ENCODE results near the gene DCAKD. TPM values are rescaled to one million over a fixed set of nuclear protein-coding genes. Genes with fewer than 3 reads are reported as not detected.
A peak's percentile ranks its signal among the peaks of the same experiment; 100 is the strongest.

The DCAKD gene
- total and polyA plus RNA-seq, 10 of the 15 experiments (the other 5 are each of a cell fraction or from before 2014, with no cell fraction given): 11.6 to 62.7 (median 38.3) TPM

DNA sequence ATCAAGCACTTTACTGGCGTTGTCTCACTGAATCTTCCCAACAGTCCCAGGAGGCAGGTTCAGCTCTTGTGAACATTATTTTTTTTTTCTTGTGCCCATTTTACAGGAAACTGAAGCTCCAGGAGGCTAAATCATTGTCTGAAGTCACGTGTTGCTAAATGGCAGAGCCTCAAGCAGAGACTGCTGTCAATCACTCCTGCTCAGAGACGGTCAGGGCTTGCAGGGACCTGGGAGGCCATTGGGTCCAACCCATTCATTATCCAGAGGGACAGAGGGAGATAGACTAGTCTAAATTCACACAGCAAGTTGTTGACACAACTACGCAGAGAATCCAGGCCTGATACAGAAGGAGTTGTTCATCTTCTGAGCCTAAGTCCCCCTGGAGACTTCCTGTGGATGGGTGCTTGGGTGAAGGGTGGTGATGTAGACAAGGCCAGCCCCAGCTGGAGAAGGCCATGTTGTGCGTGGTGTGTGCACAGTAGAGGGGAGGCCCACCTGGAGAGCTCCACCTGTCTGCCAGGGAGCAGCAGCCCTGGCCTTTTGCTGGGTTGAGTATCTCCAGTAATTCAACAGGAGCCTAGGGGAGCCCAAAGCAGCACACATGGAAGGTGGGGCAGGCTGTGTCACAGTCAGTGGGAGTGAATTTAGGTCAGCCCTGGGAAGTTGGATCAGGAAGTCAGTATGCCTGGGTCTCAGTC lies 59.0 kb downstream of the DCAKD start:
- SMC1A ChIA-PET (ENCODE audit: uncharacterized antibody, unreplicated experiment): interaction anchor here (0.6 to 1.3 kb wide), 2 partner anchors 21 to 135 kb away, joined by 3 to 4 read pairs; no protein-coding TSS in a partner anchor
- RAD21 ChIA-PET (ENCODE audit: unreplicated experiment): interaction anchor here (1.3 kb wide), 1 partner anchor 107 kb away, joined by 4 read pairs; no protein-coding TSS in a partner anchor
- no peak for DNase-seq (ENCODE audit: low read depth, low spot score)

DNA sequence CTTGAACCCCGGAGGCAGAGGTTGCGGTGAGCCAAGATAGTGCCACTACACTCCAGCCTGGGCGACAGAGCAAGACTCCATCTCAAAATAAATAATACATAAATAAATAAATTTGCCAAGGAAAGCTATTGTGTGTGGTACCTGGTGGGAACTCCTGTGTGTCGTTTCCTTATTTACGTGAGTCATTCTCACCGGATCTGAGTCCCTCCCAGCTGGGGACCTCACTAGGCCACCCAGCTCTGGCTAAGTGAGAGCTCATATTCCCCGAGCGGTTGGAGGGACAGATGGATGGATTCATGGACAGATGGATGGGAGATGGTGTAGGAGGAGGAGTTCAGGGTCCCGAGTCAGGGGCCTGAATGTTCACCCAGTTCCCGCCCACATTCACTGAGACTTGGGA lies 60.4 kb downstream of the DCAKD start:
- Histone ChIP-seq H3K9ac (ENCODE audit: control insufficient read depth, insufficient read depth, low read length) (no peak overlapping the region), H3K79me2 (ENCODE audit: control insufficient read depth, insufficient read depth, low read length) (no peaks in the 10 kb centered on the region), H3K4me2 (ENCODE audit: control insufficient read depth, insufficient read depth) (no peak overlapping the region), H3K4me1 (ENCODE audit: control insufficient read depth, insufficient read depth, low read length) (peaks cover 17% of the 10 kb centered on the region), H2AFZ (ENCODE audit: control insufficient read depth, low read depth, low read length) (no peak overlapping the region), H3K27ac (ENCODE audit: control insufficient read depth, insufficient read depth) (no peak overlapping the region), H4K20me1 (ENCODE audit: control insufficient read depth, insufficient read depth) (no peaks in the 10 kb centered on the region), H3K9me3 (replicated peaks; ENCODE audit: control insufficient read depth, insufficient read depth, low read length) (no peaks in the 10 kb centered on the region), H3K4me3 (no peak overlapping the region), H3K27me3 (replicated peaks in 1 of 2; ENCODE audit: control insufficient read depth in 2 of 2, insufficient read depth in 2 of 2, low read length in 1 of 2) (peaks cover 0 to 2% of the 10 kb centered on the region in 2 experiments; a peak in 1 of 4 replicates), H3K36me3 (ENCODE audit: control insufficient read depth in 2 of 2, insufficient read depth in 2 of 2, low read length in 1 of 2) (no peaks in the 10 kb centered on the region)
- intact Hi-C loops (cut with micrococcal nuclease; ENCODE audit: unreplicated experiment) (no loop called here), in situ Hi-C loops (cut with MboI) (no loop called here)
- FAIRE-seq: no peak
- POLR2A ChIA-PET: interaction anchor here (0.5 kb wide), 1 partner anchor 104 kb away, joined by 3 read pairs; no protein-coding TSS in a partner anchor
- RAD21 ChIA-PET (ENCODE audit: unreplicated experiment): interaction anchor here (1.3 to 1.4 kb wide), 2 partner anchors 11 to 108 kb away, joined by 3 to 4 read pairs; no protein-coding TSS in a partner anchor
- no peak for DNase-seq (ENCODE audit: low read depth, low spot score)
- ATAC-seq: no peak
- no TSS peak for BruUV-seq (replicated peaks)
- WGBS (ENCODE audit: insufficient coverage, insufficient replicate concordance, low lambda C conversion rate, missing lambda C conversion rate): 61% methylated on average over 10 of the region's 10 CpGs
- CTCF ChIA-PET: interaction anchor here (0.6 to 1.4 kb wide), 2 partner anchors 70 to 188 kb away, joined by 4 to 8 read pairs; no protein-coding TSS in a partner anchor
- SMC1A ChIA-PET (ENCODE audit: uncharacterized antibody, unreplicated experiment): no interaction called here
- TF ChIP-seq KLF5 (IDR thresholded peaks at IDR 0.05; ENCODE audit: partially characterized antibody) (no peak), NBN (IDR thresholded peaks at IDR 0.05) (no peak), NR2C2 (IDR thresholded peaks at IDR 0.05; ENCODE audit: borderline replicate concordance, control insufficient read depth, insufficient read length, low read depth) (no peak), FOXK2 (IDR thresholded peaks at IDR 0.05) (no peak), PML (IDR thresholded peaks at IDR 0.05; ENCODE audit: low read length) (no peak), RFX5 (IDR thresholded peaks at IDR 0.05; ENCODE audit: low read depth, low read length) (no peak), JUNB (IDR thresholded peaks at IDR 0.05) (no peak)
- TF ChIP-seq, protein P1, sequence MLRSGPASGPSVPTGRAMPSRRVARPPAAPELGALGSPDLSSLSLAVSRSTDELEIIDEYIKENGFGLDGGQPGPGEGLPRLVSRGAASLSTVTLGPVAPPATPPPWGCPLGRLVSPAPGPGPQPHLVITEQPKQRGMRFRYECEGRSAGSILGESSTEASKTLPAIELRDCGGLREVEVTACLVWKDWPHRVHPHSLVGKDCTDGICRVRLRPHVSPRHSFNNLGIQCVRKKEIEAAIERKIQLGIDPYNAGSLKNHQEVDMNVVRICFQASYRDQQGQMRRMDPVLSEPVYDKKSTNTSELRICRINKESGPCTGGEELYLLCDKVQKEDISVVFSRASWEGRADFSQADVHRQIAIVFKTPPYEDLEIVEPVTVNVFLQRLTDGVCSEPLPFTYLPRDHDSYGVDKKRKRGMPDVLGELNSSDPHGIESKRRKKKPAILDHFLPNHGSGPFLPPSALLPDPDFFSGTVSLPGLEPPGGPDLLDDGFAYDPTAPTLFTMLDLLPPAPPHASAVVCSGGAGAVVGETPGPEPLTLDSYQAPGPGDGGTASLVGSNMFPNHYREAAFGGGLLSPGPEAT (IDR thresholded peaks at IDR 0.05; ENCODE audit: low read depth): no peak
- TF ChIP-seq, protein P2, sequence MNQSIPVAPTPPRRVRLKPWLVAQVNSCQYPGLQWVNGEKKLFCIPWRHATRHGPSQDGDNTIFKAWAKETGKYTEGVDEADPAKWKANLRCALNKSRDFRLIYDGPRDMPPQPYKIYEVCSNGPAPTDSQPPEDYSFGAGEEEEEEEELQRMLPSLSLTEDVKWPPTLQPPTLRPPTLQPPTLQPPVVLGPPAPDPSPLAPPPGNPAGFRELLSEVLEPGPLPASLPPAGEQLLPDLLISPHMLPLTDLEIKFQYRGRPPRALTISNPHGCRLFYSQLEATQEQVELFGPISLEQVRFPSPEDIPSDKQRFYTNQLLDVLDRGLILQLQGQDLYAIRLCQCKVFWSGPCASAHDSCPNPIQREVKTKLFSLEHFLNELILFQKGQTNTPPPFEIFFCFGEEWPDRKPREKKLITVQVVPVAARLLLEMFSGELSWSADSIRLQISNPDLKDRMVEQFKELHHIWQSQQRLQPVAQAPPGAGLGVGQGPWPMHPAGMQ (IDR thresholded peaks at IDR 0.05; ENCODE audit: borderline replicate concordance): no peak

More for the DNA sequence above, 59.0 kb downstream of the DCAKD start:
- H4K20me1 ChIP-seq (ENCODE audit: control insufficient read depth, insufficient read depth): no peaks in the 10 kb centered on the region
- in situ Hi-C loops (cut with MboI): no loop called here
- H3K9me3 ChIP-seq (replicated peaks; ENCODE audit: control insufficient read depth, insufficient read depth, low read length): no peaks in the 10 kb centered on the region
- intact Hi-C loops (cut with micrococcal nuclease; ENCODE audit: unreplicated experiment): no loop called here
- POLR2A ChIA-PET: interaction anchor here (0.5 to 0.6 kb wide), 3 partner anchors 9 to 208 kb away, joined by 3 read pairs; no protein-coding TSS in a partner anchor
- TF ChIP-seq TCF7 (IDR thresholded peaks at IDR 0.05; ENCODE audit: borderline replicate concordance) (no peak), SREBF2 (IDR thresholded peaks at IDR 0.05; ENCODE audit: low read length) (no peak)
- TF ChIP-seq, protein P3, sequence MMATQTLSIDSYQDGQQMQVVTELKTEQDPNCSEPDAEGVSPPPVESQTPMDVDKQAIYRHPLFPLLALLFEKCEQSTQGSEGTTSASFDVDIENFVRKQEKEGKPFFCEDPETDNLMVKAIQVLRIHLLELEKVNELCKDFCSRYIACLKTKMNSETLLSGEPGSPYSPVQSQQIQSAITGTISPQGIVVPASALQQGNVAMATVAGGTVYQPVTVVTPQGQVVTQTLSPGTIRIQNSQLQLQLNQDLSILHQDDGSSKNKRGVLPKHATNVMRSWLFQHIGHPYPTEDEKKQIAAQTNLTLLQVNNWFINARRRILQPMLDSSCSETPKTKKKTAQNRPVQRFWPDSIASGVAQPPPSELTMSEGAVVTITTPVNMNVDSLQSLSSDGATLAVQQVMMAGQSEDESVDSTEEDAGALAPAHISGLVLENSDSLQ (IDR thresholded peaks at IDR 0.05): peak; percentile 28; the same call in 1 of the 2 replicates
- BruUV-seq (replicated peaks): no TSS peak
- peaks cover 17% of the 10 kb centered on the region for H3K4me1 ChIP-seq (ENCODE audit: control insufficient read depth, insufficient read depth, low read length)
- H2AFZ ChIP-seq (ENCODE audit: control insufficient read depth, low read depth, low read length): no peak overlapping the region
- H3K9ac ChIP-seq (ENCODE audit: control insufficient read depth, insufficient read depth, low read length): no peak overlapping the region
- H3K27ac ChIP-seq (ENCODE audit: control insufficient read depth, insufficient read depth): no peak overlapping the region
- no peak overlapping the region for H3K4me2 ChIP-seq (ENCODE audit: control insufficient read depth, insufficient read depth)
- H3K27me3 ChIP-seq (replicated peaks in 1 of 2; ENCODE audit: control insufficient read depth in 2 of 2, insufficient read depth in 2 of 2, low read length in 1 of 2): peaks cover 0 to 2% of the 10 kb centered on the region in 2 experiments; a peak in 2 of 4 replicates
- no peaks in the 10 kb centered on the region for H3K79me2 ChIP-seq (ENCODE audit: control insufficient read depth, insufficient read depth, low read length)
- CTCF ChIA-PET: interaction anchor here (1.6 kb wide), 1 partner anchor 15 kb away, joined by 4 read pairs; no protein-coding TSS in a partner anchor
- WGBS (ENCODE audit: insufficient coverage, insufficient replicate concordance, low lambda C conversion rate, missing lambda C conversion rate): 29% methylated on average over 5 of the region's 5 CpGs
- H3K36me3 ChIP-seq (ENCODE audit: control insufficient read depth in 2 of 2, insufficient read depth in 2 of 2, low read length in 1 of 2): no peaks in the 10 kb centered on the region
- no peak overlapping the region for H3K4me3 ChIP-seq
- ATAC-seq (no peak), FAIRE-seq (no peak)
